ENCODE data around the gene ZNF850.

ZNF850 gene

DNA sequence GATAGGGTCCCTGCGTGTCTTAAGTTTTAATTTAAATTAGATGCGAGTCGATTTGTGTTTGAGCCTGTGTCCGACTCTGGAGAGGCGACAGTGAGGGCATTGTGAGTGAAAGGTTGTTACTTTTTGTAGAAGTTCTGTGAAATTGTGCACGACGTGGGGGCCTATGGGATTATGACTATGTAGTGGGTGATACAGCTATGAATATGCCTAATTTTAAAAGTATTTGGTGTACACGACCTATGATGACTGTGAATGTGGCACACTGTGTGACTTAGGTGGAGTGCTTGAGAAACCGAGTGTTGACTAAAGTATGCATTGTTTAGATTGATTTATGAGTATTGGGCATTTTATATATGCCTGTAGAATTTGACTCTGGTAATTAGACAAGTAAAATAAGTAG lies 84.5 kb downstream of the ZNF850 start:
- DNase-seq (ENCODE audit: low spot score): no peak

DNA sequence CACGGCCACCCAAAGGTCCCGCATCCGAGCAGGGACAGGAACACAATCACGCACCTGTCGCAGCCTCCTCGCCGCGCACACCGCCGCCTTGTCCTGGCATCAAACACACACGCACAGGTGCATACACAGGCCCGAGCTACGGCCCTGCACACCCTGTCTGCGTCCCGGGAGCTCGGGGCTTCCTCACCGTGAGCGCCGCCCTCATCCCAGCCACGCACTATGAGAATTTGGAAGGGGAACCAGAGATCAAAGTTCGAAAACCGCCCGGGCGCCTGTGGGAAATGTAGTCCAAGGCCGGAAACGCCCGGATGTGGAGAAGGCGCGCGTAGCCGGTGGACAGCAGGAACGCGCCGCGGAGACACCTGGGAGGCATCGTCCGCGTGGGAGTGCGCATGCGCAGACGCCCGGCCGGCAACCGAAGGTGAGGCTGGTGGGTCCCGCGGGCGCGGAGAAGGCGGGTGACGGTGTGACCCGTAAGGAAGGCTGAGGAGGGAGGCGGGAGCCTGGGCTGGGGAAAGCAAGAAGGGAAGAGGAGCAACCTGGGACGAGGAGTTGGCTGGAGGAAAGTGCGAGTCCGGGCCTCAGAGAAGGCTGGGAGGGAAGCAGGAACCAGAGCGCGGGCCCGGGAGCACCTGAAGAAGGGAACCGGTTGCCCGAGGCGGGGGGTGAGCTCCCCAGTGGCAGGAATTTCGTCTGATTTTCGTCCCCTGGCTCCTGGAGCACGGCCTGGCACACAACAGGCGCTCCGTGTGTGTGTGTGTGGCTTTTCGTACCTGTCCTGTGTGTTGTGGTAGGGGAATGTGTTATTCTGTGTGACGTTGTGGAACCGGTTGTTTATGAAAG lies 85.2 kb downstream of the ZNF850 start, which contains the start of gene ZNF567:
ZNF567 (plus strand) TSS at position 399 of the 843 bp plus-strand sequence. CDS start 7,256 bp downstream, outside the sequence.
- DNase-seq (ENCODE audit: low spot score): peak; percentile 97

DNA sequence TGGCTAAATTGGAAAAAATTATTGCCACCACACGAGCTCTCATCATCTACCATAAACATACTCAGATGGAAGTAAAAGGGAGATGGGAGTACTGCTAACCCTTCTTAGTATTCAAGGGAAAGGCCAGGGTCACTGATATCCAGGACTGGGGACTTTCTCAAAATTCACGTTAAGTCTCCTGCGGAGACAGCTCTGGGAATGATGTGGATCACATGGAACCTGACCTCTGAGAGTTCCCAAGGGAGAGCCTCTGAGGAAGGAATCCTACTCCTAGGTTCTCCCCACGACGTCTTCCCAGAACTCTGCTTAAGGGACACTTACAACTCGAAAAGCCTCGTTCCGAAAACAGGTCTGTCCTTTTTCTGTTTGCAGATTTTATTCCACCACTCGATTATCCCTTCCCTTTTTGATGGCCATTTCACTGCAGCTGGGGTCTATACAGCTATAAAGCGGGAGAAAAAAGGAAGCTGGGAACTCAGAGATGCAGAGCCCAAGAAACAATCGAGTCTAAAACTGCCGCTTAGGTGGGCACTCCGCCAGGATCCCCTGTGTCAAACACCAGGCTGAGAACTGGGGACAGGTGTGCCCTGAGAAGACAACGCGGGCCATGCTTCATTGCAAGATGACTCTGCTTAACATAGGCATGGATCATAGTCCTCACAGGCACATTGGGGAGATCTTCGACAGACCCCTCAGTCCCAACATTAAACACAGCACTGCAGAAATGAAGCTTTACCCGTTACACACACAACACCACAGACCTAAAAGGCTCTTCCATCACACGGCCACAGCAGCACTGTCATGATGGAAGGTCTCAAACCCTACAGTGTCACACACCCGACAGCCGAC lies 86.0 kb downstream of the ZNF850 start:
- DNase-seq (ENCODE audit: low spot score): no peak

DNA sequence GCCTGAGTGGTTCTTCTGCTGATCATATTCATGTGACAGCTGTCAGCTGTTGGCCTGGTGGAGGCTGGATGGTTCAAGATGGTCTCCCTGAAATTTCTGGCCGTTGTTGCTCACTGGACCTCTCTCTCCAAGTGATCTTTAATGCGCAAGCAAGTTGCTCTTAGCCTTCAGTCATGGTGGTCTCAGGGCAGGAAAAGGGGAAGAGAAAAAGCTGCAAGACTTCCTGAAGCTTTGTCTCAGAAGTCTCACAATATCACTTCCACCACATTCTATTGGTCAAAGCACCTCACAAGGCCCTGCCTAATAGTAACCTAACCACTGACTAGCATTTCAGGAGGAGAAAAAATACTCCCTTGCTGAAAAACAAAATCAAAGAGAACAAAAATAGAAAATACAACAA lies 86.8 kb downstream of the ZNF850 start:
- DNase-seq (ENCODE audit: low spot score): no peak

DNA sequence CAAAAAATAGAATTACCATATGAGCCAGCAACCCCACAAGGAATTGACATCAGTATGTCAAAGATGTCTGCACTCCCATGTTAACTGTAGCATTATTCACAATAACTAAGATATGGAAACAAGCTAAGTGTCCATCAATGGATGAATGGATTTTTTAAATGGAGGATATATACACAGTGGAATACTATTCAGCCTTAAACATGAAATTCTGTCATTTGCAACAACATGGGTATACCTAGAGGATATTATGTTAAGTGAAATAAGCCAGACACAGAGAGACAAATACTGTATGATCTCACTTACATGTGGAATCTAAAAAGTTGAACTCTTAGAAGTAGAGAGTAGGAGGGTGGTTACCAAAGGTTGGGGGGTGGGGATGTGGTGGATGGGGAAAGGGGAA lies 93.2 kb downstream of the ZNF850 start:
- DNase-seq (ENCODE audit: low spot score): no peak

DNA sequence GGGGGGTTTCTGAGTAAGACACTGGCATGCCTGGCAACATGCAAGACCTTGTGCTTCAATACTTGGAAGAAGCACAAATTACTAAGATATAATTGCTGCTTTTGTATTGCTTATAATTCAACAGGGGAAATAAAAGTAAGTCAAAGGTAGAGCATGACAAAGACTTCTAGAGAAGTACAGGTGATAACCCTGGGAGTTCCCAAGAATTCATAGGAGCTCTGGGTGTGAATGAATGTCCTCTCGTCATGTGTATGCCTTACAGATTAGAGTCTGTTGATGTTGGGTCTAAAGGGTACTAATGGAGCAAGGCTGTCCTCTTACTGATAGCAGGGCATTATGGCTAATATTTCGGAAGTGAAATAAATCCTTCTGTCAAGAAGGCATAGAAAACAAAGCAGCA lies 98.4 kb downstream of the ZNF850 start:
- no peak for DNase-seq (ENCODE audit: low spot score)

DNA sequence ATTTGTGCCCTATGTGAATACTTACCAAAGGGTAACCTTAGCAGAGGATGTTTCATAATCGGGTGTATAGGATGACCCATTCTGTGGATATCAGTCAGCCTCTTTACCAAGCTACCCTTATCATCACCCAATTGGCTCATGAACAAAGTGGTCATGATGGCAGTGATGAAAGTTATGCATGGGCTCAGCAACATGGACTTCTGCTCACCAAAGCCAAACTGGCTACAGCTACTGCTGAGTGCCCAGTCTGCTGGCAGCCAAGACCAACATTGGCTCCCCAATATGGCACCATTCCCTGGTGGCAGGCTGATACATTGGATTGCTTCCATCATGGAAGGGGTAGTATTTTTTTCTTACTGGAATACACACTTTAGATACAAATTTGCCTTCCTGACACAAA lies 100.2 kb downstream of the ZNF850 start:
- DNase-seq (ENCODE audit: low spot score): no peak

DNA sequence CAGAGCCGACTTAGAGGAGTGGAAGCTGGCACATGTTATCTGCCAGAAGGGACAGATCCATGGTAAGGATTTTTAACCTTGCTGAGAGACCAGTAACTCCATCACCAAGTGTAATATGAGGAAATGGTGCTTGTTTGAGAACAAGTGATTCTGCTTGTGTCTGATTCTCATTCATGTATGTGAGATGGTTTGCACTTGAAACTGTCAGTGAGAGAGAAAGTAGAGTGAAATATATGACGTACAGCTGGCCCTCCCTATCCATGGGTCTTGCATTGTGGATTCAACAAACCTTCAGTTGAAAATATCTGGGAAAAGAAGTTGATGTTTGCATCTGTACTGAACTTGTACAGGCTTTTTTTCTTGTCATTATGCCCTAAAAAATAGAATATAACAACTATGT lies 104.0 kb downstream of the ZNF850 start:
- no peak for DNase-seq (ENCODE audit: low spot score)

DNA sequence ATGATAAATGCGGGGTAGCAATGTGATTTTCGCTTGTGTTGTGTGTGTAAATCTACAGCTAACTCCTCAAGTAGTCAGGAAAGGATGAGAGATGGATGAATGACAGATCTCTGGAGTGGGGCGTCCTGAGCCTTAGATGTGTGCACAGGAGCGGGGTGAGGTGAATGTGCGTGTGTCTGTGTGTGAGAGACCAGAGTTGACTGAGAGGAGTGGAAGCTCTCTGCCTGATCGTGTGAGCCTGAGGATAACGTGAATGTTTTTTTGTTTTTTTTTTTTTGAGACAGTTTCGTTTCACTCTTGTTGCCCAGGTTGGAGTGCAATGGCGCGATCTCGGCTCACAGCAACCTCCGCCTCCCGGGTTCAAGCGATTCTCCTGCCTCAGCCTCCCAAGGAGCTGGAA lies 106.8 kb downstream of the ZNF850 start:
- no peak for DNase-seq (ENCODE audit: low spot score)
